IgD-negative memory B cell (primary cell): ENCODE measurements around the gene CNKSR2. TPM values are rescaled to one million over a fixed set of nuclear protein-coding genes. Genes with fewer than 3 reads are reported as not detected.

Source experiments
- H3K27ac Mint-ChIP-seq, 3 donors: one replicate each; pipeline ENCODE4 v1.8.0; 2020 to 2022; ENCODE audit warnings: mild to moderate bottlenecking in 3 of 3, mixed read lengths in 3 of 3, moderate library complexity in 1 of 3
- H3K27me3 Mint-ChIP-seq: one replicate; pipeline ENCODE4 v1.8.0; 2021; ENCODE audit warnings: mixed read lengths
- H3K36me3 Mint-ChIP-seq: one replicate; pipeline ENCODE4 v1.8.0; 2020; ENCODE audit warnings: mild to moderate bottlenecking, mixed read lengths
- H3K4me1 Mint-ChIP-seq, 3 donors: one replicate each; pipeline ENCODE4 v1.8.0; 2020 to 2022; ENCODE audit warnings: mixed read lengths in 3 of 3, mild to moderate bottlenecking in 1 of 3
- H3K4me3 Mint-ChIP-seq, 4 donors: one replicate each; pipeline ENCODE4 v1.8.0; 2020 to 2022; ENCODE audit warnings: mild to moderate bottlenecking in 4 of 4, mixed read lengths in 4 of 4, moderate library complexity in 3 of 4
- H3K9me3 Mint-ChIP-seq, 3 donors: one replicate each; pipeline ENCODE4 v1.8.0; 2020 to 2021; ENCODE audit warnings: mixed read lengths in 3 of 3, mild to moderate bottlenecking in 1 of 3
- polyA plus RNA-seq: library from polyadenylated mRNA; unstranded; fragments of 300-500 nt; fragmentation: Illumina TruSeq; gene quantifications from one replicate; pipeline ENCODE4 v1.2.3, GENCODE V29; 2021

The CNKSR2 gene
- polyA plus RNA-seq, 1 donor from 2014 or later: 4.0 TPM

- Mint-ChIP-seq H3K4me1 (no peaks in the 10 kb centered on the region), H3K9me3 (no peaks in the 10 kb centered on the region), H3K27me3 (no peaks in the 10 kb centered on the region), H3K27ac (no peak overlapping the region), H3K4me3 (no peak overlapping the region), H3K36me3 (peaks cover 2% of the 10 kb centered on the region)
Observed at GRCh38 chrX:21612154-21612553, 237.9 kb downstream of the CNKSR2 start.

- no peaks in the 10 kb centered on the region for H3K27me3 Mint-ChIP-seq
- no peaks in the 10 kb centered on the region for H3K36me3 Mint-ChIP-seq
- no peak overlapping the region for H3K4me3 Mint-ChIP-seq
- no peak overlapping the region for H3K27ac Mint-ChIP-seq
- H3K4me1 Mint-ChIP-seq: no peaks in the 10 kb centered on the region
- H3K9me3 Mint-ChIP-seq: no peaks in the 10 kb centered on the region
Observed at GRCh38 chrX:21616386-21616785, 242.2 kb downstream of the CNKSR2 start.

GRCh38 chrX:21620234-21620633 lies 246.0 kb downstream of the CNKSR2 start:
- H3K36me3 Mint-ChIP-seq: no peaks in the 10 kb centered on the region
- no peaks in the 10 kb centered on the region for H3K27me3 Mint-ChIP-seq
- H3K4me3 Mint-ChIP-seq: no peak overlapping the region
- H3K4me1 Mint-ChIP-seq: no peaks in the 10 kb centered on the region
- no peak overlapping the region for H3K27ac Mint-ChIP-seq
- no peaks in the 10 kb centered on the region for H3K9me3 Mint-ChIP-seq

- Mint-ChIP-seq H3K4me3 (no peak overlapping the region), H3K27ac (no peak overlapping the region), H3K36me3 (peaks cover 4% of the 10 kb centered on the region)
Observed at GRCh38 chrX:21623778-21624501, 249.7 kb downstream of the CNKSR2 start.

GRCh38 chrX:21632027-21632426 lies 257.8 kb downstream of the CNKSR2 start:
- no peak overlapping the region for H3K27ac Mint-ChIP-seq
- H3K27me3 Mint-ChIP-seq: no peaks in the 10 kb centered on the region
- H3K4me1 Mint-ChIP-seq: no peaks in the 10 kb centered on the region
- H3K9me3 Mint-ChIP-seq: peaks cover 0 to 4% (median 2%) of the 10 kb centered on the region in 3 donors
- peaks cover 2% of the 10 kb centered on the region for H3K36me3 Mint-ChIP-seq
- H3K4me3 Mint-ChIP-seq: no peak overlapping the region

More at GRCh38 chrX:21623778-21624501, 249.7 kb downstream of the CNKSR2 start:
- no peaks in the 10 kb centered on the region for H3K4me1 Mint-ChIP-seq
- H3K27me3 Mint-ChIP-seq: no peaks in the 10 kb centered on the region
- H3K9me3 Mint-ChIP-seq: peaks cover 0 to 2% (median 2%) of the 10 kb centered on the region in 3 donors

- Mint-ChIP-seq H3K36me3 (peaks cover 2% of the 10 kb centered on the region), H3K9me3 (no peaks in the 10 kb centered on the region), H3K27ac (peak overlapping the region in 1 of 3 donors; percentile 5), H3K4me3 (no peak overlapping the region), H3K27me3 (no peaks in the 10 kb centered on the region), H3K4me1 (no peaks in the 10 kb centered on the region)
Observed at GRCh38 chrX:21638311-21638710, 264.1 kb downstream of the CNKSR2 start.

GRCh38 chrX:21639775-21640174 lies 265.6 kb downstream of the CNKSR2 start:
- no peak overlapping the region for H3K4me3 Mint-ChIP-seq
- no peak overlapping the region for H3K27ac Mint-ChIP-seq
- H3K27me3 Mint-ChIP-seq: no peaks in the 10 kb centered on the region
- no peaks in the 10 kb centered on the region for H3K4me1 Mint-ChIP-seq
- H3K36me3 Mint-ChIP-seq: peaks cover 2% of the 10 kb centered on the region
- no peaks in the 10 kb centered on the region for H3K9me3 Mint-ChIP-seq

GRCh38 chrX:21645431-21645830 lies 271.2 kb downstream of the CNKSR2 start:
- no peaks in the 10 kb centered on the region for H3K27me3 Mint-ChIP-seq
- peaks cover under 1% of the 10 kb centered on the region for H3K36me3 Mint-ChIP-seq
- H3K4me1 Mint-ChIP-seq: no peaks in the 10 kb centered on the region
- H3K27ac Mint-ChIP-seq: no peak overlapping the region
- H3K4me3 Mint-ChIP-seq: no peak overlapping the region
- H3K9me3 Mint-ChIP-seq: peaks cover 0 to 3% (median 0%) of the 10 kb centered on the region in 3 donors

GRCh38 chrX:21645886-21646285 lies 271.7 kb downstream of the CNKSR2 start:
- Mint-ChIP-seq H3K9me3 (peaks cover 0 to 3% (median 0%) of the 10 kb centered on the region in 3 donors), H3K36me3 (no peaks in the 10 kb centered on the region), H3K4me3 (no peak overlapping the region), H3K27me3 (no peaks in the 10 kb centered on the region), H3K27ac (no peak overlapping the region), H3K4me1 (no peaks in the 10 kb centered on the region)

GRCh38 chrX:21655901-21656586 lies 281.8 kb downstream of the CNKSR2 start:
- Mint-ChIP-seq H3K9me3 (no peaks in the 10 kb centered on the region), H3K4me3 (peak overlapping the region; percentile 47 to 70 (median 56)), H3K36me3 (no peaks in the 10 kb centered on the region), H3K27ac (peak overlapping the region in 1 of 3 donors; percentile 21), H3K4me1 (peaks cover 3 to 9% (median 7%) of the 10 kb centered on the region in 3 donors), H3K27me3 (no peaks in the 10 kb centered on the region)

GRCh38 chrX:21656587-21657317 lies 282.5 kb downstream of the CNKSR2 start:
- Mint-ChIP-seq H3K4me1 (peaks cover 3 to 9% (median 7%) of the 10 kb centered on the region in 3 donors), H3K4me3 (peak overlapping the region in 3 of 4 donors; percentile 48 to 70 (median 64)), H3K36me3 (no peaks in the 10 kb centered on the region), H3K9me3 (no peaks in the 10 kb centered on the region), H3K27ac (no peak overlapping the region), H3K27me3 (peaks cover 2% of the 10 kb centered on the region)

- Mint-ChIP-seq H3K4me3 (peak overlapping the region; percentile 10 to 80 (median 70)), H3K27ac (no peak overlapping the region), H3K36me3 (no peaks in the 10 kb centered on the region), H3K4me1 (peaks cover 3 to 9% (median 7%) of the 10 kb centered on the region in 3 donors), H3K27me3 (peaks cover 5% of the 10 kb centered on the region), H3K9me3 (no peaks in the 10 kb centered on the region)
Observed at GRCh38 chrX:21657318-21658151, 283.3 kb downstream of the CNKSR2 start.

- Mint-ChIP-seq H3K36me3 (no peaks in the 10 kb centered on the region), H3K4me1 (peaks cover 3 to 9% (median 7%) of the 10 kb centered on the region in 3 donors), H3K27ac (no peak within 1 kb of the TSS), H3K27me3 (peaks cover 5% of the 10 kb centered on the region), H3K4me3 (peak within 1 kb of the TSS; percentile 55 to 80 (median 70)), H3K9me3 (no peaks in the 10 kb centered on the region)
Observed at GRCh38 chrX:21658152-21658737, 284.0 kb downstream of the CNKSR2 start, which contains the start of gene KLHL34. KLHL34 (minus strand) TSS chrX:21658330; CDS start chrX:21657788, 542 bp downstream.

GRCh38 chrX:21658746-21659145 lies 284.5 kb downstream of the CNKSR2 start:
- Mint-ChIP-seq H3K4me1 (peaks cover 3 to 9% (median 6%) of the 10 kb centered on the region in 3 donors), H3K27me3 (peaks cover 7% of the 10 kb centered on the region), H3K9me3 (no peaks in the 10 kb centered on the region), H3K36me3 (no peaks in the 10 kb centered on the region), H3K4me3 (peak overlapping the region in 2 of 4 donors; percentile 55 to 68), H3K27ac (no peak overlapping the region)
